Hepatocyte (in vitro differentiated cells): ENCODE results near the gene RPL6.

Experiments
- EZH2 ChIP-seq: fragments of 200-600 bp; sonication (generic); IDR thresholded peaks from 2 replicates; pipeline ENCODE4 v1.6.1; 2016; ENCODE audit warnings: antibody characterized with exemption, mild to moderate bottlenecking, borderline replicate concordance
- EZH2phosphoT487 ChIP-seq: fragments of 200-600 bp; sonication (generic); IDR thresholded peaks from one replicate; pipeline ENCODE4 v1.6.1; 2018; ENCODE audit warnings: antibody characterized with exemption, mild to moderate bottlenecking, low read depth, moderate library complexity; ENCODE audit not compliant: unreplicated experiment, severe bottlenecking
- TF ChIP-seq, protein P1 (sequence below): fragments of 200-600 bp; sonication (generic); IDR thresholded peaks from 2 replicates; pipeline ENCODE4 v1.5.1; 2016; ENCODE audit warnings: antibody characterized with exemption, mild to moderate bottlenecking; ENCODE audit not compliant: poor library complexity

DNA sequence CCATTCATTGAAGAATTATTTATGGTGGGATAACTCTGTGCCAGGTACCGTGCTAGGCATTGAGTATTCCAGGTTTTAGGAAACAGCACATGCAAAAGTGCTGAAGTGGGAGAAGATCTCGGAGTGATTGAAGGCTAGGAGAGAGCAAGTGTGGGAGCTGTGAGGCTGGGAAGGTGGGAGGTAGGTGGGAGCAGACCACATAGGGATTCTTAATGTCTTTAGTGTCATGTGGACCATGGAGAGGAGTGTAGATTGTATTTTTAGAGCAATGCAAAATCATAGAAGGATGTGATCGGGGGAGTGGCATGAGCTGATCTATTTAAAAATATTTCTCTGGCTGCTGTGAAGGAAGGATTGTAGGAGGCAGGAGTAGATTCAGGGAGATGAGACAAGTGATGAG, 14.7 kb upstream of the RPL6 start:
- TF ChIP-seq, protein P1, sequence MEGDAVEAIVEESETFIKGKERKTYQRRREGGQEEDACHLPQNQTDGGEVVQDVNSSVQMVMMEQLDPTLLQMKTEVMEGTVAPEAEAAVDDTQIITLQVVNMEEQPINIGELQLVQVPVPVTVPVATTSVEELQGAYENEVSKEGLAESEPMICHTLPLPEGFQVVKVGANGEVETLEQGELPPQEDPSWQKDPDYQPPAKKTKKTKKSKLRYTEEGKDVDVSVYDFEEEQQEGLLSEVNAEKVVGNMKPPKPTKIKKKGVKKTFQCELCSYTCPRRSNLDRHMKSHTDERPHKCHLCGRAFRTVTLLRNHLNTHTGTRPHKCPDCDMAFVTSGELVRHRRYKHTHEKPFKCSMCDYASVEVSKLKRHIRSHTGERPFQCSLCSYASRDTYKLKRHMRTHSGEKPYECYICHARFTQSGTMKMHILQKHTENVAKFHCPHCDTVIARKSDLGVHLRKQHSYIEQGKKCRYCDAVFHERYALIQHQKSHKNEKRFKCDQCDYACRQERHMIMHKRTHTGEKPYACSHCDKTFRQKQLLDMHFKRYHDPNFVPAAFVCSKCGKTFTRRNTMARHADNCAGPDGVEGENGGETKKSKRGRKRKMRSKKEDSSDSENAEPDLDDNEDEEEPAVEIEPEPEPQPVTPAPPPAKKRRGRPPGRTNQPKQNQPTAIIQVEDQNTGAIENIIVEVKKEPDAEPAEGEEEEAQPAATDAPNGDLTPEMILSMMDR = no peak
- TF ChIP-seq EZH2 (no peak), EZH2phosphoT487 (no peak)
